DMS114 treated with DMSO at 0.1 percent for 48 hours (cell line): ENCODE data around the gene CACNA1A.
"Not testable (repeated sequence)": the region's sequence is repeated elsewhere in the genome, so short reads cannot be mapped to it uniquely, and the experiment has no call there.

Experiments used
- DNase-seq: peaks from one replicate; lab custom pipeline; 2025; ENCODE audit not compliant: unreplicated experiment; lab: John Stamatoyannopoulos, UW

CACNA1A gene

DNA sequence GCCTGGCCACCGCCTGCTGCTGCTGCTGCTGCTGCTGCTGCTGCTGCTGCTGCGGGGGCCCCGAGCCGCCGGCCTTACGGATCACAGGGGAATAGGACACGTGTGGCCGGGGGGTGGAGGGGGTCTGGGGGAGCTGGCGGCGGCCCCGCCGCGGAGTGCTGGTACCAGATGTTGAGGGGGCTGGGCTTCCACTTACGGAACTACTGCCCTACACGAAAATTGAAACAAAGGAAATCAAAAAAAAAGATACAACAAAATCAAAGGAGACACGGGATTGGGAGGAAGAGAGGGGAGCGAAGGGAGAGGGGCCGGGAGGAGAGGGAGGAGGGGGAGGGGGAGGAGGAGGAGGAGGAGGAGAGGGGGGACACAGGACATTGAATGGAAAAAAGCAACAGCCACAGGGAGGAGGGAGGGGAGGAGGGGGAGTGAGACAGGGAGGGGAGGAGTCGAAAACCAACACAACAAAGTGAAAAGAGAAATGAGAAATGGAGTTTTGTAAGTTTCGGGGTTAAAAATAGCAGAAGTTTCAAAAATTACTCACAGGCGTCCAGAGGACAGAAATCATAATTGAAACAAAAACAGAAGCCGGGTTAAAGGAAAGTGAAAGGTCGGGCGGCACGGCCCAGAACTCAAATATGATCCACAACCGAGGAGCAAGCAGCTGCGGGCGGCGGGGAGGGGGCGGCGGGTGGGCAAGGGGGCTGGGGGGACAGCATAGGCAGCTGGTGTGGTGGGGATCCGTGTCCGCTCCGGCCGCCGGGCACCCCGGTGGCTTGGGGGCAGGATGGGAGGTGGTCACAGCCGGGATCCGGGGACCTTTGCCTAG, 298.2 kb downstream of the CACNA1A start:
- no peak for DNase-seq

GRCh38 chr19:13207237-13207845, 298.9 kb downstream of the CACNA1A start:
- no peak for DNase-seq

GRCh38 chr19:13206587-13206986, 299.7 kb downstream of the CACNA1A start:
- no peak for DNase-seq

GRCh38 chr19:13202112-13202511, 304.2 kb downstream of the CACNA1A start:
- DNase-seq: not testable (repeated sequence)

DNA sequence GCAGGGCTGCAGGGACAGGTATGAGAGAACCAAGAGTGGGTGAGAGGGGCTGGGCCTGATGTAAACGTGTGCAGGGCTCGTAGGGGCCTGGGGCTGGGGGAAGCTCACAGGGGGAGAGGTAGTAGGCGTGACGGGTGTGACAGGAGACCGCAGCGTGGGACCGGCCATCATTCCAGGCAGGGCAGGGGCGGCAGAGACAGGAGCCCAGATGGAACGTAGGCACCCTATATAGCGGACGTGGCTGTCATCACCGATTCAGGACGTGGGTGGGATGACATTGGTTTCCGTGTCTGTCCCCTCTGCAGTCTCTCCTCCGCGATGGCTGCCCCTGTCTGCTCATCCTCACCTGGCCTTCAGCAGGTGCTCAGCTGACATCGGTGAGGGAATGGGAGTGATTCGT, 307.6 kb downstream of the CACNA1A start:
- DNase-seq: no peak

GRCh38 chr19:13195678-13196077, 310.6 kb downstream of the CACNA1A start:
- DNase-seq: no peak

GRCh38 chr19:13190781-13191540, 315.3 kb downstream of the CACNA1A start:
- no peak for DNase-seq

GRCh38 chr19:13189600-13189999, 316.7 kb downstream of the CACNA1A start:
- DNase-seq: no peak

DNA sequence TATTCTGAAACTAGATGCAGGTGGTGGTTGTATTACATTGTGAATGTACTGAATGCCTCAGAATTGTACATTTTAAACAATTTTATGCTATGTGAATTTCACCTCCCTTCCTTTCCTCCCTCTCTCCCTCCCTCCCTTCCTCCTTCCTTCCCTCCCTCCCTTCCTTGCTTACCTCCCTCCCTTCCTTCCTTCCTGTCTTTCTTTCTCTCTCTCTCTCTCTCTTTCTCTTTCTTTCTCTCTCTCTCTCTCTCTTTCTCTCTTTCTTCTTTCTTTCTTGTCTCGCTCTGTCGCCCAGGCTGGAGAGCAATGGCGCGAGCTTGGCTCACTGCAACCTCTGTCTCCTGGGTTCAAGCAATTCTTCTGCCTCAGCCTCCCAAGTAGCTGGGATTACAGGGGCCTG, 318.9 kb downstream of the CACNA1A start:
- DNase-seq: no peak

DNA sequence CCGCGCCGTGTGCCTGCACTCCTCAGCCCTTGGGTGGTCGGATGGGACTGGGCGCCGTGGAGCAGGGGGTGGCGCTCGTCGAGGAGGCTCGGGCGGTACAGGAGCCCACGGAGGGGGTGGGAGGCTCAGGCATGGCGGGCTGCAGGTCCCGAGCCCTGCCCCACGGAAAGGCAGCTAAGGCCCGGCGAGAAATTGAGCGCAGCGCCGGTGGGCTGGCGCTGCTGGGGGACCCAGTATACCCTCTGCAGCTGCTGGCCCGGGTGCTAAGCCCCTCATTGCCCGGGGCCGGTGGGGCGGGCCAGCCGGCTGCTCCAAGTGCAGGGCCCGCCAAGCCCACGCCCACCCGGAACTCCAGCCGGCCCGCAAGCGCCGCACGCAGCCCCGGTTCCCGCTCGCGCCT, 319.6 kb downstream of the CACNA1A start:
- DNase-seq: not testable (repeated sequence)

- DNase-seq: not testable (repeated sequence)
Measured at GRCh38 chr19:13185763-13186657, 320.3 kb downstream of the CACNA1A start.

- DNase-seq: not testable (repeated sequence)
Measured at GRCh38 chr19:13184926-13185325, 321.4 kb downstream of the CACNA1A start.

- no peak for DNase-seq
Measured at GRCh38 chr19:13181747-13182388, 324.4 kb downstream of the CACNA1A start.

DNA sequence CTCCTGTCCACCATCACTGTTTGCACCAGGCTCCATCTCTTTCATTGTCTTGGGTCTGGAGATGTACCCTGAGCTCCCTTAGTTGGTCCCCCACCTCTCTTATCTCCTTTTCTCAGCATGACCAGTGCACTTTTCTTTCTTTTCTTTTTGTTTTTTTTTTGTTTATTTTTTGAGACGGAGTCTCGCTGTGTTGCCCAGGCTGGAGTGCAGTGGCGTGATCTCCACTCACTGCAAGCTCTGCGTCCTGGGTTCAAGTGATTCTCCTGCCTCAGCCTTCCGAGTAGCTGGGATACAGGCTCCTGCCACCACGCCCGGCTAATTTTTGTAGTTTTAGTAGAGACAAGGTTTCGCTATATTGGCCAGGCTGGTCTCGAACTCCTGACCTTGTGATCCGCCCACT, 328.0 kb downstream of the CACNA1A start:
- DNase-seq: not testable (repeated sequence)

GRCh38 chr19:13177584-13177983, 328.7 kb downstream of the CACNA1A start:
- DNase-seq: not testable (repeated sequence)

GRCh38 chr19:13176345-13176744, 329.9 kb downstream of the CACNA1A start:
- no peak for DNase-seq

- DNase-seq: no peak
Measured at GRCh38 chr19:13173139-13173737, 333.0 kb downstream of the CACNA1A start.

- DNase-seq: no peak
Measured at GRCh38 chr19:13172346-13173138, 333.7 kb downstream of the CACNA1A start.

DNA sequence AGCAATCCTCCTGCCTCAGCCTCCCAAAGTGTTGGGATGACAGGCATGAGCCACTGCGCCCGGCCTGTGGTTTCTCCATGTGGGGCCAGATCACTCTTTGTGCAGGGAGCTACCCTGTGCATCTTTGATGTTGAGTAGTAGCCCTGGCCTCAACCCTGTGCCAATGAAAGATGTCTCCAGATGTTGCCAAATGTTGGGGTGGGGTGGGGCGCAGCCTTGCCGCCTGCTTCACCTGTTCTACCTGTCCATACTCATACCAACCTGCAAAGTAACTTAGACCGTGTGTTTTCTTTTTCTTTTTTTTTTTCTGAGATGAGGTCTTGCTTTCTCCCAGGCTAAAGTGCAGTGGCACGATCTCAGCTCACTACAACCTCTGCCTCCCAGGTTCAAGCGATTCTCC, 335.1 kb downstream of the CACNA1A start:
- DNase-seq: no peak
